ENCODE data around the gene ABCG4. TPM values are rescaled to one million over a fixed set of nuclear protein-coding genes. Genes with fewer than 3 reads are reported as not detected.

ABCG4 gene
- total and polyA plus RNA-seq, 9 of the 15 experiments (the other 6 are each of a cell fraction or from before 2014, with no cell fraction given): 0.03 to 0.11 (median 0.07) TPM; not detected in 4

DNA sequence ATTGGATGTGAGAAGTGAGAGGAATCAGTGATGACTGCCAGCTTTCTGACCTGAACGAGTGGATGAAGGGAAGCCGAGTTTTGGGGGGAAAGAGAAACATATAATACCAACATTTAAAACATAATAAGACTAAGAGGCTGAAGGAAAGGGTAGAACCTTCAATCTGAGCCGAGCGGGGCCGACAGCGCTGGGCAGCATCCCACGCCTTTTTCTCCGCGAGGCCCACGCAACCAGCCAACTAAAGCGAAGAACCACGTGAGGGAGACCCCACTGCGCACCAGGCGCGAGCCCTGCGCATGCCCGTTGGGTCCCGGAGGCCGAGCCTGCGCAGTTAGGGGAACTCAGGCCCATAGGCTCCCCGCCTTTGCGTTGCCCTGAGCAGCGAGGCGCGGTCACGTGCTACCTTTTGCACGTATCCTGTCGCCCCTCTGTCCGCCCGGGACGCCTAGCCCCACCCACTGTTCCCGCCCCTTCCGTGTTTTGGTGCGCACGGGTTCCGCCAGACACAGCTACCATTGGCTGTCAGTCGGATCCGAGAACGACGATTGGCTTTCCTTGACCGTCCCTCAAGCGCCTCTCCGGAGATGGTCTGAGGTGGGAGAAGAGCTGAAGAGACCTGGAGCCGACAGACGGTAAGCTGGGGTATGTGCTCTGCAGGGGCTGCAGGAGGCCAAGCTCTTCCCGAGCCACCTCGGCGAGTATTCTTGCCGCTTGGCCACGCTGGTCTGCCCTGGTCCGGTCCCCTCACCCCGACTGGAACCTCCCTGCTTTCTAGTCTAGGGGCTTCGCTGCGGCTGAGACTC lies 27.6 kb upstream of the ABCG4 start, which contains the start of gene HINFP (continued):
- no peak for TF ChIP-seq ZNF146 (CRISPR knock-in tag; IDR thresholded peaks at IDR 0.05; ENCODE audit: unreplicated experiment)
- peak; percentile 24 for TF ChIP-seq CREM (IDR thresholded peaks at IDR 0.05; ENCODE audit: low read depth)
- TF ChIP-seq ZFP1 (CRISPR knock-in tag; IDR thresholded peaks at IDR 0.05): no peak
- TF ChIP-seq FOXJ3 (CRISPR knock-in tag; IDR thresholded peaks at IDR 0.05): no peak
- TF ChIP-seq GABPB2 (CRISPR knock-in tag; conservative IDR thresholded peaks at IDR 0.05): no peak
- 0 out of 2 replicates have a peak, but pooled peaks have one; percentile 59 for TF ChIP-seq HEY1 (CRISPR knock-in tag; IDR thresholded peaks at IDR 0.05; ENCODE audit: borderline replicate concordance)
- TF ChIP-seq BRD4 (IDR thresholded peaks at IDR 0.05): no peak
- no peak for TF ChIP-seq MCM2 (IDR thresholded peaks at IDR 0.05; ENCODE audit: low read depth)
- TF ChIP-seq, protein P1, sequence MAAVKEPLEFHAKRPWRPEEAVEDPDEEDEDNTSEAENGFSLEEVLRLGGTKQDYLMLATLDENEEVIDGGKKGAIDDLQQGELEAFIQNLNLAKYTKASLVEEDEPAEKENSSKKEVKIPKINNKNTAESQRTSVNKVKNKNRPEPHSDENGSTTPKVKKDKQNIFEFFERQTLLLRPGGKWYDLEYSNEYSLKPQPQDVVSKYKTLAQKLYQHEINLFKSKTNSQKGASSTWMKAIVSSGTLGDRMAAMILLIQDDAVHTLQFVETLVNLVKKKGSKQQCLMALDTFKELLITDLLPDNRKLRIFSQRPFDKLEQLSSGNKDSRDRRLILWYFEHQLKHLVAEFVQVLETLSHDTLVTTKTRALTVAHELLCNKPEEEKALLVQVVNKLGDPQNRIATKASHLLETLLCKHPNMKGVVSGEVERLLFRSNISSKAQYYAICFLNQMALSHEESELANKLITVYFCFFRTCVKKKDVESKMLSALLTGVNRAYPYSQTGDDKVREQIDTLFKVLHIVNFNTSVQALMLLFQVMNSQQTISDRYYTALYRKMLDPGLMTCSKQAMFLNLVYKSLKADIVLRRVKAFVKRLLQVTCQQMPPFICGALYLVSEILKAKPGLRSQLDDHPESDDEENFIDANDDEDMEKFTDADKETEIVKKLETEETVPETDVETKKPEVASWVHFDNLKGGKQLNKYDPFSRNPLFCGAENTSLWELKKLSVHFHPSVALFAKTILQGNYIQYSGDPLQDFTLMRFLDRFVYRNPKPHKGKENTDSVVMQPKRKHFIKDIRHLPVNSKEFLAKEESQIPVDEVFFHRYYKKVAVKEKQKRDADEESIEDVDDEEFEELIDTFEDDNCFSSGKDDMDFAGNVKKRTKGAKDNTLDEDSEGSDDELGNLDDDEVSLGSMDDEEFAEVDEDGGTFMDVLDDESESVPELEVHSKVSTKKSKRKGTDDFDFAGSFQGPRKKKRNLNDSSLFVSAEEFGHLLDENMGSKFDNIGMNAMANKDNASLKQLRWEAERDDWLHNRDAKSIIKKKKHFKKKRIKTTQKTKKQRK (IDR thresholded peaks at IDR 0.05; ENCODE audit: borderline replicate concordance, low read depth, low read length): peak; percentile 52; the same call in 1 of the 2 replicates
- TF ChIP-seq NRF1 (conservative IDR thresholded peaks at IDR 0.05 in 1 of 2, IDR thresholded peaks at IDR 0.05 in 1 of 2): peak; percentile 99 to 100
- no peak for TF ChIP-seq ZNF766 (CRISPR knock-in tag; conservative IDR thresholded peaks at IDR 0.05)
- no peak for TF ChIP-seq CSDE1 (IDR thresholded peaks at IDR 0.05)
- peak; percentile 82; the same call in 1 of the 2 replicates for TF ChIP-seq LCOR (CRISPR knock-in tag; IDR thresholded peaks at IDR 0.05)
- TF ChIP-seq, protein P2, sequence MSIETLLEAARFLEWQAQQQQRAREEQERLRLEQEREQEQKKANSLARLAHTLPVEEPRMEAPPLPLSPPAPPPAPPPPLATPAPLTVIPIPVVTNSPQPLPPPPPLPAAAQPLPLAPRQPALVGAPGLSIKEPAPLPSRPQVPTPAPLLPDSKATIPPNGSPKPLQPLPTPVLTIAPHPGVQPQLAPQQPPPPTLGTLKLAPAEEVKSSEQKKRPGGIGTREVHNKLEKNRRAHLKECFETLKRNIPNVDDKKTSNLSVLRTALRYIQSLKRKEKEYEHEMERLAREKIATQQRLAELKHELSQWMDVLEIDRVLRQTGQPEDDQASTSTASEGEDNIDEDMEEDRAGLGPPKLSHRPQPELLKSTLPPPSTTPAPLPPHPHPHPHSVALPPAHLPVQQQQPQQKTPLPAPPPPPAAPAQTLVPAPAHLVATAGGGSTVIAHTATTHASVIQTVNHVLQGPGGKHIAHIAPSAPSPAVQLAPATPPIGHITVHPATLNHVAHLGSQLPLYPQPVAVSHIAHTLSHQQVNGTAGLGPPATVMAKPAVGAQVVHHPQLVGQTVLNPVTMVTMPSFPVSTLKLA (conservative IDR thresholded peaks at IDR 0.05): peak; percentile 98 to 99
- TF ChIP-seq SUPT5H (IDR thresholded peaks at IDR 0.05): peak; percentile 79
- TF ChIP-seq, protein P3, sequence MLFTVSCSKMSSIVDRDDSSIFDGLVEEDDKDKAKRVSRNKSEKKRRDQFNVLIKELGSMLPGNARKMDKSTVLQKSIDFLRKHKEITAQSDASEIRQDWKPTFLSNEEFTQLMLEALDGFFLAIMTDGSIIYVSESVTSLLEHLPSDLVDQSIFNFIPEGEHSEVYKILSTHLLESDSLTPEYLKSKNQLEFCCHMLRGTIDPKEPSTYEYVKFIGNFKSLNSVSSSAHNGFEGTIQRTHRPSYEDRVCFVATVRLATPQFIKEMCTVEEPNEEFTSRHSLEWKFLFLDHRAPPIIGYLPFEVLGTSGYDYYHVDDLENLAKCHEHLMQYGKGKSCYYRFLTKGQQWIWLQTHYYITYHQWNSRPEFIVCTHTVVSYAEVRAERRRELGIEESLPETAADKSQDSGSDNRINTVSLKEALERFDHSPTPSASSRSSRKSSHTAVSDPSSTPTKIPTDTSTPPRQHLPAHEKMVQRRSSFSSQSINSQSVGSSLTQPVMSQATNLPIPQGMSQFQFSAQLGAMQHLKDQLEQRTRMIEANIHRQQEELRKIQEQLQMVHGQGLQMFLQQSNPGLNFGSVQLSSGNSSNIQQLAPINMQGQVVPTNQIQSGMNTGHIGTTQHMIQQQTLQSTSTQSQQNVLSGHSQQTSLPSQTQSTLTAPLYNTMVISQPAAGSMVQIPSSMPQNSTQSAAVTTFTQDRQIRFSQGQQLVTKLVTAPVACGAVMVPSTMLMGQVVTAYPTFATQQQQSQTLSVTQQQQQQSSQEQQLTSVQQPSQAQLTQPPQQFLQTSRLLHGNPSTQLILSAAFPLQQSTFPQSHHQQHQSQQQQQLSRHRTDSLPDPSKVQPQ (CRISPR knock-in tag; IDR thresholded peaks at IDR 0.05; ENCODE audit: borderline replicate concordance): no peak
- TF ChIP-seq ZNF347 (CRISPR knock-in tag; IDR thresholded peaks at IDR 0.05; ENCODE audit: low read depth): no peak
- TF ChIP-seq PHF8 (IDR thresholded peaks at IDR 0.05; ENCODE audit: borderline replicate concordance, low read length): peak; percentile 86; the same call in 1 of the 2 replicates
- peak; percentile 90 for TF ChIP-seq ZNF232 (CRISPR knock-in tag; IDR thresholded peaks at IDR 0.05)
- TF ChIP-seq, protein P4, sequence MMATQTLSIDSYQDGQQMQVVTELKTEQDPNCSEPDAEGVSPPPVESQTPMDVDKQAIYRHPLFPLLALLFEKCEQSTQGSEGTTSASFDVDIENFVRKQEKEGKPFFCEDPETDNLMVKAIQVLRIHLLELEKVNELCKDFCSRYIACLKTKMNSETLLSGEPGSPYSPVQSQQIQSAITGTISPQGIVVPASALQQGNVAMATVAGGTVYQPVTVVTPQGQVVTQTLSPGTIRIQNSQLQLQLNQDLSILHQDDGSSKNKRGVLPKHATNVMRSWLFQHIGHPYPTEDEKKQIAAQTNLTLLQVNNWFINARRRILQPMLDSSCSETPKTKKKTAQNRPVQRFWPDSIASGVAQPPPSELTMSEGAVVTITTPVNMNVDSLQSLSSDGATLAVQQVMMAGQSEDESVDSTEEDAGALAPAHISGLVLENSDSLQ (IDR thresholded peaks at IDR 0.05): peak; percentile 99
